Eye (tissue), 1 donor: ENCODE data around the gene KSR1.
A peak's percentile ranks its signal among the peaks of the same experiment; 100 is the strongest.
"Not testable (repeated sequence)": the region's sequence is repeated elsewhere in the genome, so short reads cannot be mapped to it uniquely, and the experiment has no call there.

ENCODE experiments used
- DNase-seq: peaks from one replicate; pipeline ENCODE4 v3.0.0-alpha.2; 2015

The KSR1 gene

GRCh38 chr17:27427166-27427862 lies 28.9 kb upstream of the KSR1 start:
- not testable (repeated sequence) for DNase-seq

- DNase-seq, result no peak
These were observed 27.3 kb upstream of the KSR1 start for GRCh38 chr17:27428781-27429505.

- no peak for DNase-seq
These were observed 26.4 kb upstream of the KSR1 start for GRCh38 chr17:27429666-27430382.

GRCh38 chr17:27430383-27430840 lies 25.8 kb upstream of the KSR1 start:
- DNase-seq, result no peak

- DNase-seq, result peak; percentile 26
These were observed 25.3 kb upstream of the KSR1 start for GRCh38 chr17:27430882-27431491.

GRCh38 chr17:27433521-27433920 lies 22.7 kb upstream of the KSR1 start:
- no peak for DNase-seq

GRCh38 chr17:27435431-27436070 lies 20.7 kb upstream of the KSR1 start:
- not testable (repeated sequence) for DNase-seq

GRCh38 chr17:27438348-27438998 lies 17.8 kb upstream of the KSR1 start:
- no peak for DNase-seq

- DNase-seq, result no peak
These were observed 16.9 kb upstream of the KSR1 start for GRCh38 chr17:27439342-27439741.

- no peak for DNase-seq
These were observed 13.5 kb upstream of the KSR1 start for GRCh38 chr17:27442702-27443101.

- DNase-seq, result no peak
These were observed 12.8 kb upstream of the KSR1 start for GRCh38 chr17:27443491-27443890.

- no peak for DNase-seq
These were observed 10.3 kb upstream of the KSR1 start for GRCh38 chr17:27445971-27446370.

GRCh38 chr17:27446569-27447301 lies 9.5 kb upstream of the KSR1 start:
- DNase-seq, result no peak

- DNase-seq, result not testable (repeated sequence)
These were observed 7.7 kb upstream of the KSR1 start for GRCh38 chr17:27448534-27448933.

- DNase-seq, result no peak
These were observed 6.7 kb upstream of the KSR1 start for GRCh38 chr17:27449541-27449940.

GRCh38 chr17:27449988-27450387 lies 6.3 kb upstream of the KSR1 start:
- no peak for DNase-seq

GRCh38 chr17:27450416-27450815 lies 5.8 kb upstream of the KSR1 start:
- no peak for DNase-seq

- no peak for DNase-seq
These were observed 4.3 kb upstream of the KSR1 start for GRCh38 chr17:27451906-27452305.

- no peak for DNase-seq
These were observed 3.4 kb upstream of the KSR1 start for GRCh38 chr17:27452828-27453227.

GRCh38 chr17:27453471-27453870 lies 2.8 kb upstream of the KSR1 start:
- DNase-seq, result no peak

GRCh38 chr17:27454089-27454488 lies 2.2 kb upstream of the KSR1 start:
- DNase-seq, result no peak
